Smooth muscle cell (in vitro differentiated cells): ENCODE data around the gene EXD1. TPM values are rescaled to one million over a fixed set of nuclear protein-coding genes. Genes with fewer than 3 reads are reported as not detected.

Experiments used
- DNase-seq: peaks from one replicate; lab custom pipeline; 2025; ENCODE audit not compliant: unreplicated experiment; lab: John Stamatoyannopoulos, UW
- H2AFZ ChIP-seq: fragments of 200-600 bp; sonication (generic); 2 replicates; pipeline ENCODE4 v1.6.0; 2016; ENCODE audit warnings: antibody characterized with exemption, low read depth, mild to moderate bottlenecking
- H3F3A ChIP-seq: fragments of 200-600 bp; sonication (generic); 2 replicates; pipeline ENCODE4 v1.6.0; 2017; ENCODE audit warnings: antibody characterized with exemption, low read depth
- H3K27ac ChIP-seq: fragments of 200-600 bp; sonication (generic); 2 replicates; pipeline ENCODE4 v1.5.1; 2016; ENCODE audit warnings: low read depth, mild to moderate bottlenecking
- H3K27me3 ChIP-seq: fragments of 200-600 bp; sonication (generic); 2 replicates; pipeline ENCODE4 v1.6.1; 2016; ENCODE audit warnings: low read depth, mild to moderate bottlenecking
- H3K36me3 ChIP-seq: fragments of 200-600 bp; sonication (generic); 2 replicates; pipeline ENCODE4 v1.5.1; 2016; ENCODE audit warnings: low read depth
- H3K4me1 ChIP-seq: fragments of 200-600 bp; sonication (generic); 2 replicates; pipeline ENCODE4 v1.5.1; 2016; ENCODE audit warnings: low read depth
- H3K4me2 ChIP-seq: fragments of 200-600 bp; sonication (generic); 2 replicates; pipeline ENCODE4 v1.6.0; 2016; ENCODE audit warnings: mild to moderate bottlenecking
- H3K4me3 ChIP-seq: fragments of 200-600 bp; sonication (generic); 2 replicates; pipeline ENCODE4 v1.5.1; 2016; ENCODE audit warnings: mild to moderate bottlenecking
- H3K79me2 ChIP-seq: fragments of 200-600 bp; sonication (generic); 2 replicates; pipeline ENCODE4 v1.6.0; 2016; ENCODE audit warnings: low read depth, mild to moderate bottlenecking
- H3K9ac ChIP-seq: fragments of 200-600 bp; sonication (generic); 2 replicates; pipeline ENCODE4 v1.6.0; 2016; ENCODE audit warnings: low read depth
- H3K9me3 ChIP-seq: fragments of 200-600 bp; sonication (generic); replicated peaks from 2 replicates; pipeline ENCODE4 v1.5.1; 2016; ENCODE audit warnings: low read depth
- H4K20me1 ChIP-seq: fragments of 200-600 bp; sonication (generic); 2 replicates; pipeline ENCODE4 v1.6.0; 2016; ENCODE audit warnings: low read depth
- WGBS: methylation state at CpG from one replicate; pipeline ENCODE4 v1.1.7; 2016; ENCODE audit warnings: low lambda C conversion rate; 5-methylcytosine and 5-hydroxymethylcytosine counted together
- polyA plus RNA-seq: library from polyadenylated mRNA; unstranded; fragments of >200 nt; fragmentation: Nextera tagmentation; extraction: Ambion mirVana; gene quantifications from 2 replicates; pipeline ENCODE4 v1.2.1, GENCODE V29; 2016
- total RNA-seq: library from RNA; depleted of rRNA; stranded (reverse); fragments of >200 nt; gene quantifications from 2 replicates; pipeline ENCODE4 v1.2.3, GENCODE V29; 2014
- TF ChIP-seq, protein P1 (sequence below): fragments of 200-600 bp; sonication (generic); IDR thresholded peaks from 2 replicates; pipeline ENCODE4 v1.5.1; 2017; ENCODE audit warnings: borderline replicate concordance, mild to moderate bottlenecking, antibody characterized with exemption; ENCODE audit not compliant: insufficient read depth, poor library complexity, severe bottlenecking

EXD1 gene, protein sequence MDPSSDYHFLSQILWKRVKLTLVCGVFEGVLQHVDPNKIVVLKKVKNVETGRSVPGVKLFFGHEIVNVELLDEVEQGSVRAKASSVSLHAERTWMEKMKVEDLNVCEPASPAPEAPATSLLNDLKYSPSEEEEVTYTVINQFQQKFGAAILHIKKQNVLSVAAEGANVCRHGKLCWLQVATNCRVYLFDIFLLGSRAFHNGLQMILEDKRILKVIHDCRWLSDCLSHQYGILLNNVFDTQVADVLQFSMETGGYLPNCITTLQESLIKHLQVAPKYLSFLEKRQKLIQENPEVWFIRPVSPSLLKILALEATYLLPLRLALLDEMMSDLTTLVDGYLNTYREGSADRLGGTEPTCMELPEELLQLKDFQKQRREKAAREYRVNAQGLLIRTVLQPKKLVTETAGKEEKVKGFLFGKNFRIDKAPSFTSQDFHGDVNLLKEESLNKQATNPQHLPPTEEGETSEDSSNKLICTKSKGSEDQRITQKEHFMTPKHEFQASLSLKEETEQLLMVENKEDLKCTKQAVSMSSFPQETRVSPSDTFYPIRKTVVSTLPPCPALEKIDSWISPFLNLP
- total RNA-seq (0.04 TPM in 1 of 2 replicates, not detected in the other), polyA plus RNA-seq (0.22 TPM in 1 of 2 replicates, not detected in the other)

DNA sequence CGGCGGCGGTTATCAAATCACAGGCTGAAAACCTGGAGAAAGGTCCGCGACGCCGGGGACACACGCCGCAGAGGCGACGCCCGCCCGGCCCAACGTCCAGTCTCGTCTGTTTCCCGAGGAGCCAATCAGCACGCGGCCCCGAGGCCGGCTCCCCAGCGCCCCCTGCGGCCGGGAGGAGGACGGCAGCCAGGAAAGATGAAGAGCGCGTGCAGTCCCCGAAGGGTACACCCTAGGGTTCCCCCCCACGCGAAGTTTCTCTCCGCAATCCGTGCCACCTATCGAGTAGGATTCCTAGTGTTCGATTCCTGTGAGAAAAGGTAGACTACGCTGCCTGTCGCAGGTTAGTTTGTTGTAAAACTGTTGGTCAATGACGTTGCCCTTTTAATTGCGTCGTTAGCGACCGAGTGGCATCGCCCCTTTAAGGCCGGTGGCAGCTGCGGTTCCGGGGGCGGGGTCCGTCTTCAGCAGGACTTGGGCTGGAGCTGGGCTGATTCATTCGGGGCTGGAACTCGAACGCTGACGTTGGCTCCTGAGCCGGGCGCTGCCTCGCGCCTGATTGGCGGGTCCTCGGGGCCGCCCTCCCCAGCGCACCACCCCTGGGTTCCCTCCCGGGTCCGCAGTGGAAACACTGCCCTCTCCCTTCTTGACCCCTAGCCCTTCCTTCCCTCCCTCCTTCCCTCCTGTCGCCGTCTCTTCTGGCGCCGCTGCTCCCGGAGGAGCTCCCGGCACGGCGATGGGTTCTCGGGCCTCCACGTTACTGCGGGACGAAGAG lies at the start of gene EXD1, which contains the start of gene CHP1:
TSS of gene EXD1 (minus strand) at position 108 of the 772 bp plus-strand sequence. CDS start 4,182 bp downstream, outside the sequence.
TSS of gene CHP1 (plus strand) at position 619 of the 772 bp plus-strand sequence. CDS start at position 734, 115 bp downstream.
- DNase-seq = peak; percentile 94
- peak within 1 kb of the TSS; percentile 98 for H3K4me2 ChIP-seq

DNA sequence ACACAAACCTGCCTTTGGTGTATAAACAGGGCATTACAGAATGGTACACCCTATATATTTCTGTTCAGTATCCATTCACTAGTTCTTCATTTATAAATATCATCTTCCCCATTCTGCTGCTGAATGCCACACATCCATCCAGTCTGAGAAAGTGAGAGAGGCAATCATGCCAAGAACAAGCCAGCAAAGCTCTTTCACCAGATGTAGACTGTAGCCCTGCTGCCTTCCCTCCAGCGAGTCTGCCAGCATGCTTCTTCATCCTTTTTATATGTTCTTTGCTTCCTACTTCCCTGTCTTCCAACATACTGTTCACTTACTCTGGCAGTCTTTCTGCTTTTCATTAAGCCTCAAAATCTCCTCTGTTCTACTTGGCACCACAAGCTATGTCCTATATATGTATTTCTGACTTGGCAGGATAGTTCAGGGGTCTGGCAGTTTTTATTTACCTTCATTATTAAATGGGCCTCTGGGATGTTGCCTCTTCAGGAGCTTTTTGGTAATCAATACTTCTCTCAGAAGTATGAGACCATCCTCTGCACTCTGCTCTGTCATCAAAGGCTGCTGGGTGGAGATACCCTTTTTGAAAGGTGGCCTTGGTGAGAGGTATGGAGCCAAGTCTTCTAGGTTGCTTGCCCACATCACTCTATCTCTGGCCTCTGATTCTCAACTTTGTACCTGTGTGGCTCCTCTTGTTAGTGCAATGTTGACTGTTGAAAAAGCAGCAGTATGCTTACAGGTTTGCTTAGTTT lies 49.2 kb upstream of the EXD1 start:
- Histone ChIP-seq H3K36me3 (no peaks in the 10 kb centered on the region), H3F3A (peaks cover 5% of the 10 kb centered on the region), H3K79me2 (peaks cover 9% of the 10 kb centered on the region), H3K4me1 (peaks cover 2% of the 10 kb centered on the region), H3K27ac (no peak overlapping the region), H3K9ac (no peak overlapping the region), H3K4me3 (no peak overlapping the region), H4K20me1 (no peaks in the 10 kb centered on the region), H3K4me2 (no peak overlapping the region), H2AFZ (no peak overlapping the region), H3K27me3 (no peaks in the 10 kb centered on the region), H3K9me3 (no peaks in the 10 kb centered on the region)
- DNase-seq = no peak
- WGBS = 96% methylated on average over 1 of the region's 1 CpG
- TF ChIP-seq, protein P1, sequence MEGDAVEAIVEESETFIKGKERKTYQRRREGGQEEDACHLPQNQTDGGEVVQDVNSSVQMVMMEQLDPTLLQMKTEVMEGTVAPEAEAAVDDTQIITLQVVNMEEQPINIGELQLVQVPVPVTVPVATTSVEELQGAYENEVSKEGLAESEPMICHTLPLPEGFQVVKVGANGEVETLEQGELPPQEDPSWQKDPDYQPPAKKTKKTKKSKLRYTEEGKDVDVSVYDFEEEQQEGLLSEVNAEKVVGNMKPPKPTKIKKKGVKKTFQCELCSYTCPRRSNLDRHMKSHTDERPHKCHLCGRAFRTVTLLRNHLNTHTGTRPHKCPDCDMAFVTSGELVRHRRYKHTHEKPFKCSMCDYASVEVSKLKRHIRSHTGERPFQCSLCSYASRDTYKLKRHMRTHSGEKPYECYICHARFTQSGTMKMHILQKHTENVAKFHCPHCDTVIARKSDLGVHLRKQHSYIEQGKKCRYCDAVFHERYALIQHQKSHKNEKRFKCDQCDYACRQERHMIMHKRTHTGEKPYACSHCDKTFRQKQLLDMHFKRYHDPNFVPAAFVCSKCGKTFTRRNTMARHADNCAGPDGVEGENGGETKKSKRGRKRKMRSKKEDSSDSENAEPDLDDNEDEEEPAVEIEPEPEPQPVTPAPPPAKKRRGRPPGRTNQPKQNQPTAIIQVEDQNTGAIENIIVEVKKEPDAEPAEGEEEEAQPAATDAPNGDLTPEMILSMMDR = no peak

More for the DNA sequence above, at the start of gene EXD1, which contains the start of gene CHP1:
- H3K27me3 ChIP-seq = no peaks in the 10 kb centered on the region
- WGBS = 1% methylated on average over 68 of the region's 72 CpGs
- peaks cover 34% of the 10 kb centered on the region for H4K20me1 ChIP-seq
- H2AFZ ChIP-seq = peak within 1 kb of the TSS; percentile 94
- no peaks in the 10 kb centered on the region for H3F3A ChIP-seq
- H3K4me1 ChIP-seq = peaks cover 6% of the 10 kb centered on the region
- H3K79me2 ChIP-seq = peaks cover 44% of the 10 kb centered on the region
- no peaks in the 10 kb centered on the region for H3K36me3 ChIP-seq
- no peaks in the 10 kb centered on the region for H3K9me3 ChIP-seq
- peak within 1 kb of the TSS; percentile 98 for H3K4me3 ChIP-seq
- peak within 1 kb of the TSS; percentile 98 for H3K9ac ChIP-seq
- TF ChIP-seq, protein P1 = peak; percentile 95
- peak within 1 kb of the TSS; percentile 96 for H3K27ac ChIP-seq

DNA sequence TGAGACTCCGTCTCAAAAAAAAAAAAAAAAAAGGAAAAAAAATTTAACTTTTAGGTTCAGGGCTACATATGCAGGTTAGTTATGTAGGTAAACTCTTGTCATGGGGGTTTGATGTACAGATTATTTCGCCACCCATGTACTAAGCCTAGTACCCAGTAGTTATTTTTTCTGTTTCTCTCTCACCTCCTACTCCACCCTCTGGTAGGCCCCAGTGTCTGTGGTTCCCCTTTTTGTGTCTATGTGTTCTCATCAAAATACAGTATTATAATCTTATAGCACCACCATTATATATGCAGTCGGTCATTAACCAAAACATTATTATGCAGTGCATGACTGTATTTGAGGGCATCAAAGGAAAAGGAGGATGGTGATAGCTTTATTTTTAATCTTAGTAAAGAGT lies 47.8 kb upstream of the EXD1 start:
- no peaks in the 10 kb centered on the region for H3K36me3 ChIP-seq
- no peak overlapping the region for H2AFZ ChIP-seq
- no peak overlapping the region for H3K9ac ChIP-seq
- 100% methylated on average over 3 of the region's 3 CpGs for WGBS
- no peak overlapping the region for H3K4me3 ChIP-seq
- no peak overlapping the region for H3K27ac ChIP-seq
- H4K20me1 ChIP-seq = no peaks in the 10 kb centered on the region
- no peak overlapping the region for H3K4me2 ChIP-seq
- no peaks in the 10 kb centered on the region for H3K27me3 ChIP-seq
- DNase-seq = no peak
- H3F3A ChIP-seq = peaks cover 5% of the 10 kb centered on the region
- H3K79me2 ChIP-seq = no peaks in the 10 kb centered on the region
- TF ChIP-seq, protein P1 = no peak
- no peaks in the 10 kb centered on the region for H3K9me3 ChIP-seq
- no peaks in the 10 kb centered on the region for H3K4me1 ChIP-seq
